ENCODE data around the gene FYCO1. TPM values are rescaled to one million over a fixed set of nuclear protein-coding genes. Genes with fewer than 3 reads are reported as not detected.

FYCO1 gene
- total and polyA plus RNA-seq, 7 donors: 8.4 to 115 (median 72.1) TPM

GRCh38 chr3:45992821-45993221 is 2.8 kb downstream of the FYCO1 start:
- H3K4me3 ChIP-seq: no peak overlapping the region
- peak overlapping the region; percentile 91 to 98 (median 95) for H3K27ac ChIP-seq
- TF ChIP-seq POLR2AphosphoS5 (IDR thresholded peaks at IDR 0.05) (no peak), EP300 (IDR thresholded peaks at IDR 0.05) (no peak)
- WGBS, 2 donors: 72 to 84% methylated on average over 2 of the region's 2 CpGs
- intact Hi-C loops (cut with DNase I): no loop called here
- H3K4me1 ChIP-seq: peaks cover 0 to 74% (median 68%) of the 10 kb centered on the region in 4 donors
- H3K36me3 ChIP-seq: no peaks in the 10 kb centered on the region
- no peaks in the 10 kb centered on the region for H3K27me3 ChIP-seq
- no peak for DNase-seq
- no peaks in the 10 kb centered on the region for H3K9me3 ChIP-seq

GRCh38 chr3:45992133-45992729 is 3.4 kb downstream of the FYCO1 start:
- no peaks in the 10 kb centered on the region for H3K27me3 ChIP-seq
- DNase-seq: peak; percentile 66
- peak overlapping the region; percentile 91 to 98 (median 95) for H3K27ac ChIP-seq
- H3K9me3 ChIP-seq: no peaks in the 10 kb centered on the region
- H3K36me3 ChIP-seq: no peaks in the 10 kb centered on the region
- TF ChIP-seq POLR2AphosphoS5 (IDR thresholded peaks at IDR 0.05): peak in 2 of 4 donors; percentile 10 to 42
- TF ChIP-seq EP300 (IDR thresholded peaks at IDR 0.05): peak in 1 of 4 donors; percentile 28
- no peak for TF ChIP-seq CTCF (IDR thresholded peaks at IDR 0.05)
- intact Hi-C loops (cut with DNase I): no loop called here
- no peak overlapping the region for H3K4me3 ChIP-seq
- H3K4me1 ChIP-seq: peaks cover 0 to 80% (median 74%) of the 10 kb centered on the region in 4 donors
- 78 to 85% methylated on average over 2 of the region's 2 CpGs for WGBS, 2 donors

GRCh38 chr3:45991341-45991740 is 4.3 kb downstream of the FYCO1 start:
- 72 to 87% methylated on average over 6 of the region's 6 CpGs for WGBS, 2 donors
- intact Hi-C loops (cut with DNase I): no loop called here

GRCh38 chr3:45990181-45990580 is 5.4 kb downstream of the FYCO1 start:
- H3K36me3 ChIP-seq: no peaks in the 10 kb centered on the region
- no peaks in the 10 kb centered on the region for H3K9me3 ChIP-seq
- peaks cover 0 to 94% (median 92%) of the 10 kb centered on the region in 4 donors for H3K4me1 ChIP-seq
- TF ChIP-seq POLR2A (IDR thresholded peaks at IDR 0.05) (no peak), EP300 (IDR thresholded peaks at IDR 0.05) (no peak), CTCF (IDR thresholded peaks at IDR 0.05) (no peak), POLR2AphosphoS5 (IDR thresholded peaks at IDR 0.05) (no peak)
- H3K27me3 ChIP-seq: no peaks in the 10 kb centered on the region
- H3K27ac ChIP-seq: peak overlapping the region in 3 of 4 donors; percentile 93 to 98 (median 97)
- H3K4me3 ChIP-seq: no peak overlapping the region
- 43 to 92% methylated on average over 3 of the region's 3 CpGs for WGBS, 2 donors
- no peak for DNase-seq
- intact Hi-C loops (cut with DNase I): no loop called here

More at GRCh38 chr3:45991341-45991740, 4.3 kb downstream of the FYCO1 start:
- no peaks in the 10 kb centered on the region for H3K36me3 ChIP-seq
- H3K4me1 ChIP-seq: peaks cover 0 to 88% (median 83%) of the 10 kb centered on the region in 4 donors
- H3K27me3 ChIP-seq: no peaks in the 10 kb centered on the region
- no peak for DNase-seq
- no peaks in the 10 kb centered on the region for H3K9me3 ChIP-seq
- TF ChIP-seq EP300 (IDR thresholded peaks at IDR 0.05): no peak
- no peak for TF ChIP-seq POLR2AphosphoS5 (IDR thresholded peaks at IDR 0.05)
- no peak for TF ChIP-seq POLR2A (IDR thresholded peaks at IDR 0.05)
- TF ChIP-seq CTCF (IDR thresholded peaks at IDR 0.05): no peak
- H3K27ac ChIP-seq: peak overlapping the region; percentile 91 to 98 (median 95)
- no peak overlapping the region for H3K4me3 ChIP-seq

GRCh38 chr3:45988804-45989203 is 6.8 kb downstream of the FYCO1 start:
- WGBS, 2 donors: 80 to 86% methylated on average over 2 of the region's 2 CpGs
- H3K4me1 ChIP-seq: peaks cover 0 to 98% (median 97%) of the 10 kb centered on the region in 4 donors

More at GRCh38 chr3:45988804-45989203, 6.8 kb downstream of the FYCO1 start:
- intact Hi-C loops (cut with DNase I): no loop called here
- no peak for DNase-seq
- Histone ChIP-seq H3K27me3 (no peaks in the 10 kb centered on the region), H3K4me3 (no peak overlapping the region), H3K9me3 (no peaks in the 10 kb centered on the region), H3K27ac (peak overlapping the region; percentile 84 to 98 (median 95)), H3K36me3 (peaks cover 0 to 12% (median under 1%) of the 10 kb centered on the region in 4 donors)
- TF ChIP-seq POLR2AphosphoS5 (IDR thresholded peaks at IDR 0.05): peak in 1 of 4 donors; percentile 43
- TF ChIP-seq CTCF (IDR thresholded peaks at IDR 0.05): no peak
